Measurements from ENCODE around the gene SNF8.
A peak's percentile ranks its signal among the peaks of the same experiment; 100 is the strongest.

Gene SNF8

DNA sequence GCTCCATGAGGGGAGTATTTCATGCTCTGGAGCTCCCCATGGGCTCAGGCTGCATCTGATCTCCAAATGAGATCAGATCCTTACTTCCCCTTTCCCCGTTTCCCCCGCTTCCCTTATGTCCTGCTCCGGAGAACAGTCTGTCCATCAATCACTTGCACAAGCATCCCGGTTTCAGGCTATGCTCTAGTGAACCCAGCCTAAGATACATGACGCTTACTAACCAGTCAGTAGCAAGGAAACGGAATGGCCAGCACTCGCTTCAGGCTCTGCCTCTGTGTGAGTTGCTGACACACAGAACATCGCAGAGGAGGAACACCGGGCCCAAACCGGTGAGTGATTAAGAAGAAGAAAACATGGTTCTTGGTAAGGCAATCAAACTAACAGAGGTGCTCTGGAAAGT, 61.5 kb downstream of the SNF8 start:
- peak in 3 of 4 experiments; percentile 24 to 44 (median 36) for DNase-seq

DNA sequence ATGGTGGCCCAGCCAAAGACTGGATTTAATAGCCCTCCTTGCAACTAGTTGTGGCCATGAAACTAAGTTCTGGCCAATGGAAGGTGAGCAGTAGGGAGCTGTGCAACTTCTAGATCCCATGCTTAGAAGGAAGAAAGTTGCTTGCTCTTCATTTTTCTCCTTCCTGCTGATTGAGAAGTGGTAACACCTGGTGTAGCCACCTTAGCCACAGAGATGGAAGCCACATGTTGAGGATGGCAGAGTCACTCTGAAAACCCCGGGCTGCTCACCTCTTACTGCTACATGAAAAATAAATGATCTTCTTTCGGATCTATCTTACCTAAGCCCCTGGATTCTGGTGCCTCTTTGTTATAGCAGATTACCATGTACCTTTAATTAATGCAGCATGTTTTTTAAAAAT, 62.4 kb downstream of the SNF8 start:
- DNase-seq: no peak

Measured in suppressor macrophage (primary cell).